Smooth muscle cell (in vitro differentiated cells): Measurements from ENCODE around the gene MAP4K5. TPM values are rescaled to one million over a fixed set of nuclear protein-coding genes. Genes with fewer than 3 reads are reported as not detected.
A peak's percentile ranks its signal among the peaks of the same experiment; 100 is the strongest.

ENCODE experiments used
- DNase-seq: peaks from one replicate; lab custom pipeline; 2025; ENCODE audit not compliant: unreplicated experiment; lab: John Stamatoyannopoulos, UW
- H2AFZ ChIP-seq: fragments of 200-600 bp; sonication (generic); 2 replicates; pipeline ENCODE4 v1.6.0; 2016; ENCODE audit warnings: antibody characterized with exemption, low read depth, mild to moderate bottlenecking
- H3F3A ChIP-seq: fragments of 200-600 bp; sonication (generic); 2 replicates; pipeline ENCODE4 v1.6.0; 2017; ENCODE audit warnings: antibody characterized with exemption, low read depth
- H3K27ac ChIP-seq: fragments of 200-600 bp; sonication (generic); 2 replicates; pipeline ENCODE4 v1.5.1; 2016; ENCODE audit warnings: low read depth, mild to moderate bottlenecking
- H3K27me3 ChIP-seq: fragments of 200-600 bp; sonication (generic); 2 replicates; pipeline ENCODE4 v1.6.1; 2016; ENCODE audit warnings: low read depth, mild to moderate bottlenecking
- H3K36me3 ChIP-seq: fragments of 200-600 bp; sonication (generic); 2 replicates; pipeline ENCODE4 v1.5.1; 2016; ENCODE audit warnings: low read depth
- H3K4me1 ChIP-seq: fragments of 200-600 bp; sonication (generic); 2 replicates; pipeline ENCODE4 v1.5.1; 2016; ENCODE audit warnings: low read depth
- H3K4me2 ChIP-seq: fragments of 200-600 bp; sonication (generic); 2 replicates; pipeline ENCODE4 v1.6.0; 2016; ENCODE audit warnings: mild to moderate bottlenecking
- H3K4me3 ChIP-seq: fragments of 200-600 bp; sonication (generic); 2 replicates; pipeline ENCODE4 v1.5.1; 2016; ENCODE audit warnings: mild to moderate bottlenecking
- H3K79me2 ChIP-seq: fragments of 200-600 bp; sonication (generic); 2 replicates; pipeline ENCODE4 v1.6.0; 2016; ENCODE audit warnings: low read depth, mild to moderate bottlenecking
- H3K9ac ChIP-seq: fragments of 200-600 bp; sonication (generic); 2 replicates; pipeline ENCODE4 v1.6.0; 2016; ENCODE audit warnings: low read depth
- H3K9me3 ChIP-seq: fragments of 200-600 bp; sonication (generic); replicated peaks from 2 replicates; pipeline ENCODE4 v1.5.1; 2016; ENCODE audit warnings: low read depth
- H4K20me1 ChIP-seq: fragments of 200-600 bp; sonication (generic); 2 replicates; pipeline ENCODE4 v1.6.0; 2016; ENCODE audit warnings: low read depth
- WGBS: methylation state at CpG from one replicate; pipeline ENCODE4 v1.1.7; 2016; ENCODE audit warnings: low lambda C conversion rate; 5-methylcytosine and 5-hydroxymethylcytosine counted together
- polyA plus RNA-seq: library from polyadenylated mRNA; unstranded; fragments of >200 nt; fragmentation: Nextera tagmentation; extraction: Ambion mirVana; gene quantifications from 2 replicates; pipeline ENCODE4 v1.2.1, GENCODE V29; 2016
- total RNA-seq: library from RNA; depleted of rRNA; stranded (reverse); fragments of >200 nt; gene quantifications from 2 replicates; pipeline ENCODE4 v1.2.3, GENCODE V29; 2014
- TF ChIP-seq, protein P1 (sequence below): fragments of 200-600 bp; sonication (generic); IDR thresholded peaks from 2 replicates; pipeline ENCODE4 v1.5.1; 2017; ENCODE audit warnings: borderline replicate concordance, mild to moderate bottlenecking, antibody characterized with exemption; ENCODE audit not compliant: insufficient read depth, poor library complexity, severe bottlenecking

MAP4K5 gene
- total and polyA plus RNA-seq, 2 experiments from 2014 or later = 35.4 to 115 TPM

DNA sequence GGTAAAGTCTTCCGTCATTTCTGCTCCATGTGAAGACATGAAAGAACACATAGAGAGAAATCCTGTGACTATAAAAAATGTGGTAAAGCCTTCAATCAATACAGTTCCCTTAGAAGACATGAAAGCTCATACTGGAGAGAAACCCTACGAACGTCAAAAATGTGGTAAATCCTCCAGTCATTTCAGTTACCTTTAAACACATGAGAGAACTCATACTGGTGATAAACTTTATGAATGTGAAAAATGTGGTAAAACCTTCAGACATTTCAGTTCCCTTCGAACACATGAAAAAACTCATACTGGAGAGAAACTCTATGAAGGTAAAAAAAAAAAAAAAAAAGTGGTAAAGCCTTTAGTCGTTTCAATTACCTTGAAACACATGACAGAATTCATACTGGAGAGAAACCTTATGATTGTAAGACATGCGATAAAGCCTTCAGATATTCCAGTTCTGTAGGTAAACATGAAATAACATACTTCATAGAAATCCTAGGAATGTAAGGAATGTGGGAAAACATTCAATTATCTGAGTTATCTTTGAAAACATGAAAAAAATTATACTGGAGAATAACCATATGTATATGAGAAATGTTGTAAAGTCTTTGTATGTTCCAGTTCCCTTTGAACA is 60.4 kb downstream of the MAP4K5 start:
- no peak overlapping the region for H3K4me3 ChIP-seq
- H3K4me2 ChIP-seq = no peak overlapping the region
- no peaks in the 10 kb centered on the region for H3K4me1 ChIP-seq
- no peaks in the 10 kb centered on the region for H3K27me3 ChIP-seq
- H2AFZ ChIP-seq = no peak overlapping the region
- H3K79me2 ChIP-seq = no peaks in the 10 kb centered on the region
- TF ChIP-seq, protein P1, sequence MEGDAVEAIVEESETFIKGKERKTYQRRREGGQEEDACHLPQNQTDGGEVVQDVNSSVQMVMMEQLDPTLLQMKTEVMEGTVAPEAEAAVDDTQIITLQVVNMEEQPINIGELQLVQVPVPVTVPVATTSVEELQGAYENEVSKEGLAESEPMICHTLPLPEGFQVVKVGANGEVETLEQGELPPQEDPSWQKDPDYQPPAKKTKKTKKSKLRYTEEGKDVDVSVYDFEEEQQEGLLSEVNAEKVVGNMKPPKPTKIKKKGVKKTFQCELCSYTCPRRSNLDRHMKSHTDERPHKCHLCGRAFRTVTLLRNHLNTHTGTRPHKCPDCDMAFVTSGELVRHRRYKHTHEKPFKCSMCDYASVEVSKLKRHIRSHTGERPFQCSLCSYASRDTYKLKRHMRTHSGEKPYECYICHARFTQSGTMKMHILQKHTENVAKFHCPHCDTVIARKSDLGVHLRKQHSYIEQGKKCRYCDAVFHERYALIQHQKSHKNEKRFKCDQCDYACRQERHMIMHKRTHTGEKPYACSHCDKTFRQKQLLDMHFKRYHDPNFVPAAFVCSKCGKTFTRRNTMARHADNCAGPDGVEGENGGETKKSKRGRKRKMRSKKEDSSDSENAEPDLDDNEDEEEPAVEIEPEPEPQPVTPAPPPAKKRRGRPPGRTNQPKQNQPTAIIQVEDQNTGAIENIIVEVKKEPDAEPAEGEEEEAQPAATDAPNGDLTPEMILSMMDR = no peak
- no peak overlapping the region for H3K9ac ChIP-seq
- WGBS = 82% methylated on average over 6 of the region's 6 CpGs
- DNase-seq = no peak
- no peak overlapping the region for H3K27ac ChIP-seq
- peaks cover 33% of the 10 kb centered on the region for H3K9me3 ChIP-seq
- H3K36me3 ChIP-seq = peaks cover 62% of the 10 kb centered on the region
- H3F3A ChIP-seq = no peaks in the 10 kb centered on the region
- H4K20me1 ChIP-seq = no peaks in the 10 kb centered on the region

DNA sequence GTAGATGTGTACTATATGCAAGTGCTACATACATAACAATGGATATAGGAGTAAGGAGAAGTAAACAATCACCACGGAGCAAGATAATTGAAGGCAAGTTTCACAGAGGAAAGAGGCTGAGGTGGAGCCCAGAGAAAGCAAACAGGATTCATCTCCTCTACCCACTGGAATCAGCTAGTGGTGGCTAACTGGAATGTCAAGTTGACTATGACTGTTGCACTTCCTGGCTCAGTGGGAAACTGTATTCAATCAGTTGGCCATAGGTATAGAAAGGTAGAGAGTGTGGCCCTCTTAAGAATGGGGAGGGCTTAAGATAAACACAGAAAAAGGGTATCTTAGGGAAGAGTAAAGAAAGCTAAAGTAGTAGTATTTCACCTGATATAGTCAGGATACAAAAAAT is 62.4 kb downstream of the MAP4K5 start:
- no peak for DNase-seq
- H3K27me3 ChIP-seq = no peaks in the 10 kb centered on the region
- no peak overlapping the region for H3K27ac ChIP-seq
- H2AFZ ChIP-seq = no peak overlapping the region
- H3K4me1 ChIP-seq = no peaks in the 10 kb centered on the region
- no peak overlapping the region for H3K9ac ChIP-seq
- 69% methylated on average over 1 of the region's 1 CpG for WGBS
- no peaks in the 10 kb centered on the region for H4K20me1 ChIP-seq
- no peak overlapping the region for H3K4me2 ChIP-seq
- H3K79me2 ChIP-seq = no peaks in the 10 kb centered on the region
- TF ChIP-seq, protein P1 = no peak
- no peaks in the 10 kb centered on the region for H3F3A ChIP-seq
- peaks cover 51% of the 10 kb centered on the region for H3K36me3 ChIP-seq
- H3K4me3 ChIP-seq = no peak overlapping the region
- peaks cover 33% of the 10 kb centered on the region for H3K9me3 ChIP-seq

DNA sequence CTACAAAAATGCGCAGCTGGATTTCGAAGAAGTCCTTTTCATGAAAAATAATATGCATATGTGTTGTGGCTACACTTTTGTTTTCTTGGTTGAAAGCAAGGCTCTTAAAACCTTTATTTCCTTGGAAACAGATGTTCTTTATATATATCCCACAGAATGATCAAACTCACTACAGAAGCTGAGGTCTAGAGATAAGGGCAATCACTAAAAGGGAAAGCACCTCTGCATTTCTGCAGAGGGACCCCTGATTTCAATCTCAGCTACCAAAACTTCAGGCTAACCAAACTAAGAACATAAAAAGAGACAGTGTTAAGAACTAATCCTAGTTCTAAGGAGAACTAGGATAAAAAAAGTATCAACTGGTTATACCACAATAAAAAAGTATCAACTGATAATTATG is 70.3 kb downstream of the MAP4K5 start:
- WGBS = 99% methylated on average over 2 of the region's 2 CpGs
- H3K79me2 ChIP-seq = no peaks in the 10 kb centered on the region
- H3K27ac ChIP-seq = no peak overlapping the region
- H3K4me1 ChIP-seq = no peaks in the 10 kb centered on the region
- no peak for DNase-seq
- peaks cover 29% of the 10 kb centered on the region for H3K36me3 ChIP-seq
- no peaks in the 10 kb centered on the region for H4K20me1 ChIP-seq
- TF ChIP-seq, protein P1 = no peak
- H3K4me3 ChIP-seq = no peak overlapping the region
- H3F3A ChIP-seq = no peaks in the 10 kb centered on the region
- no peaks in the 10 kb centered on the region for H3K27me3 ChIP-seq
- H2AFZ ChIP-seq = no peak overlapping the region
- H3K9ac ChIP-seq = no peak overlapping the region
- no peaks in the 10 kb centered on the region for H3K9me3 ChIP-seq
- no peak overlapping the region for H3K4me2 ChIP-seq

DNA sequence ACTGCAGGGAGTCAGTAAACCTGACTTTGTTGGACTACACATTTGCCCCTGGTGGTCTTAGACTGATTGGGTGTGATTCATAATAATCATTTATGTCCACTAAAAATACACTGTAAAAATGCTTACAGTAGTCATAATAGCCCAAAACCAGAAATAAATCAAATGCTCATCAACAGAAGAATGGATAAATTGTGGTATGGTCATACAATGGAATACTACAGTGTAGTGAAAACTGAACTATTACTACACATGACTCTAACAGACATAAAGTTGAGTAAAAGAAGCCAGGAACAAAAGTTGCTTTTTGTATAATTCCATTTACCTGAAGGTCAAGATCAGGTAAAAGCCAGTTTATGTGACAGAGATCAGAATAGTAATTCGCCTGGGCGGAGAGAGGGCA is 78.5 kb downstream of the MAP4K5 start:
- H3K27me3 ChIP-seq = no peaks in the 10 kb centered on the region
- no peak overlapping the region for H2AFZ ChIP-seq
- H3K79me2 ChIP-seq = no peaks in the 10 kb centered on the region
- TF ChIP-seq, protein P1 = no peak
- peaks cover 13% of the 10 kb centered on the region for H3F3A ChIP-seq
- peak overlapping the region; percentile 88 for H3K27ac ChIP-seq
- H3K9me3 ChIP-seq = no peaks in the 10 kb centered on the region
- no peak overlapping the region for H3K4me2 ChIP-seq
- H3K36me3 ChIP-seq = peaks cover 40% of the 10 kb centered on the region
- H3K4me3 ChIP-seq = no peak overlapping the region
- 96% methylated on average over 2 of the region's 2 CpGs for WGBS
- peak overlapping the region; percentile 43 for H3K9ac ChIP-seq
- peaks cover 4% of the 10 kb centered on the region for H4K20me1 ChIP-seq
- no peak for DNase-seq
- H3K4me1 ChIP-seq = no peaks in the 10 kb centered on the region
